Neuron (in vitro differentiated cells): ENCODE data around the gene TBC1D32.
"Not testable (repeated sequence)": the region's sequence is repeated elsewhere in the genome, so short reads cannot be mapped to it uniquely, and the experiment has no call there.

ENCODE experiments used
- H2AFZ ChIP-seq: one replicate; pipeline ENCODE4 v1.6.1; 2013; ENCODE audit warnings: low read depth, mild to moderate bottlenecking, inconsistent platforms, low read length, moderate library complexity
- H3K27me3 ChIP-seq: one replicate; pipeline ENCODE4 v1.6.1; 2013; ENCODE audit warnings: low read length; ENCODE audit not compliant: insufficient read depth
- H3K36me3 ChIP-seq: one replicate; pipeline ENCODE4 v1.6.1; 2013; ENCODE audit warnings: low read length; ENCODE audit not compliant: insufficient read depth
- H3K4me1 ChIP-seq: one replicate; pipeline ENCODE4 v1.6.1; 2013; ENCODE audit warnings: low read length; ENCODE audit not compliant: insufficient read depth
- H3K4me3 ChIP-seq: 2 replicates; pipeline ENCODE4 v1.5.1; 2013; ENCODE audit warnings: mild to moderate bottlenecking, low read length, moderate library complexity
- H3K9me3 ChIP-seq: one replicate; pipeline ENCODE4 v1.6.1; 2013; ENCODE audit warnings: low read length

Gene TBC1D32

DNA sequence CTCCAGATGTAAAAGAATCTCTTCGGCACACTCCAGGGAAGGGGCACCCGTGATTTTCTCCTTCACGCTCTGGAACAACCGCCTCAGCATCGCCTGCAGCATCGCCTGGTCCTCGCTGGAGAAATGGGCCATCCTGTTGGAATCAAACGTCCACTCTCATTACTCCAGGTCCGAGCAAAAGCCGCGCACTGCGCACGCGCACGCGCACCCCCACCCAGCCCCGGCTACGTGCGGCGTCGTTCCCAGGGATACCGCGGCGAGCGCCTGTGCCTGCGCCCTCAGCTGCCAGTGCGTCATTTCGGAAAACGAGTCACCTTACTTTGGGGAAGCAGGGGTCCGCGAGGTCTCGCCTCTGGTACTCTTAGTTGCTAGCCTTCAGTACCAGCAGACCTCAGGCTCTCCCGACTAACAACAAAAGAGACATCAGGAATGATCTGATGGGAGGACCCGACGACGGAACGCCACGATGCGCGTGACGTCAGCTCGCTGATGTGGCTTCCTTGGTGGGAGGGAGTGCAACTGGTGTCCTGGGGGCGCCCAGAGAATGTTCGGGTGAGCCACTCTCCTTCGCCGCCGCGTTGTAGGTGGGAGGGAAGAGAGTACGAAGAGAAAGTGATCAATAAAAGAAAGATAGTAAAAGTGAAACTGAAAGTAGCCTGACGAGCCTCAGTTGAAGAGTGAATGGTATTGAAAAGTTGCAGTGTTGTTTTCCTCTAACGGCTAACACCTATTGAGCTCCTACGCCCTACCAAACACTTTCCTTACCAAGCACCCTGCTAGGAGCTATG, at the start of gene TBC1D32:
Gene TBC1D32, minus strand, starts transcription at position 182 of the 788 bp plus-strand sequence. Its CDS starts 50 bp downstream, at position 132.
- Histone ChIP-seq H3K4me1 (peaks cover 5% of the 10 kb centered on the region), H2AFZ (peak within 1 kb of the TSS; percentile 50), H3K27me3 (no peaks in the 10 kb centered on the region), H3K4me3 (peak within 1 kb of the TSS; percentile 79), H3K9me3 (no peaks in the 10 kb centered on the region), H3K36me3 (no peaks in the 10 kb centered on the region)

DNA sequence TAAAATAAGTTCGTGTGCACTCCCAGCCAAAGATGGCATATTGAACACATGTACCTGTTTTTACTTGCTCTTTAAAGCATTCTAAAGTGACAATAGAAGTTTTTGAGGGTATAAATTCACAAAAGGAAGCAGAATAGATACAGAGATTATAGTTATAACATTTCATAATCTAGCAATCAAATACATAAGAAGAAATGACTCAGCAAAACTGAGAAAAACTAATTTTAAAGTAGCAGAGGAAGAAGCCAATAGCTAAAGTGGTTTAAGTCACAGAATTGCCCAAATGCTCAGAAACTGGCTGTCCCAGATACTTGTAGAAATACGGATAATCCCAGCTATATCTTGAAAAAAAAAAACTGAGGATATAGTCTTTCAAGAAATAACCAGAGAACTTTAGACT, 49.2 kb upstream of the TBC1D32 start:
- H3K4me1 ChIP-seq, result no peaks in the 10 kb centered on the region
- no peak overlapping the region for H3K4me3 ChIP-seq
- no peaks in the 10 kb centered on the region for H3K27me3 ChIP-seq
- H3K9me3 ChIP-seq, result no peaks in the 10 kb centered on the region
- no peaks in the 10 kb centered on the region for H3K36me3 ChIP-seq
- no peak overlapping the region for H2AFZ ChIP-seq

DNA sequence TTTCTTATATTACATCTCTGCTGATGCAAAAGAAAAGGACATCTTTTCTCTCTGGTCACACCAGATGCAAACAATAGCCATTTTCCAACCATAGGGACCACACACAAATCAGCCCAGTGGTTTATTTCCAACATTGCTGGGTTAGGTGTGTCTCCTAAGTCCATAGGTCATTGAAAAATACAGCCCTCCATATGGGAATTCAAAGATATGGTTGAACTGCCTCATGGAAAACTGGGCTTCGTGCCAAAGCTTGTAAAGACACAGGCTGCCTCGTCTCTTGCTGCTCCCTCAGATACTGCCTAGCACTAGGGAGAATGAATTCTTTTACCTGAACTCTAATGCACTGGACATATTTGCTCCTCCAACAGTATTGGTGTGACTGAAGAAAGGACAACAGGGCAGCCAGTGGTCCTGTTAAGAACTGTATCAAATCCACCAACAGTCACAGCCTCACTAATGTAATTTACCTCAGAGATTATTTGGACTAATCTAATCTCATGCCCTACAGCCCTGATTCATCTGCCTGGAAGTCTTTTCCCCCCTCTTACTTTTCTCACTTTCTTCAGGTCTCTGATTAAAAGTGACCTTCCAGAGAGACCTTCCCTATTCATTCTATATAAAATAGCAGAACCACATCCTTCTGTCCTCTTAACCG, 48.3 kb upstream of the TBC1D32 start:
- H2AFZ ChIP-seq, result no peak overlapping the region

GRCh38 chr6:121376411-121376810, 42.1 kb upstream of the TBC1D32 start:
- no peak overlapping the region for H3K4me3 ChIP-seq
- no peaks in the 10 kb centered on the region for H3K27me3 ChIP-seq
- H3K9me3 ChIP-seq, result no peaks in the 10 kb centered on the region
- H3K4me1 ChIP-seq, result no peaks in the 10 kb centered on the region
- H2AFZ ChIP-seq, result no peak overlapping the region
- no peaks in the 10 kb centered on the region for H3K36me3 ChIP-seq

More for the DNA sequence above, 48.3 kb upstream of the TBC1D32 start:
- no peaks in the 10 kb centered on the region for H3K27me3 ChIP-seq
- H3K9me3 ChIP-seq, result no peaks in the 10 kb centered on the region
- H3K36me3 ChIP-seq, result no peaks in the 10 kb centered on the region
- no peaks in the 10 kb centered on the region for H3K4me1 ChIP-seq
- H3K4me3 ChIP-seq, result no peak overlapping the region

GRCh38 chr6:121374219-121374618, 39.9 kb upstream of the TBC1D32 start:
- H3K4me3 ChIP-seq, H3K9me3 ChIP-seq, H3K36me3 ChIP-seq, H2AFZ ChIP-seq, H3K4me1 ChIP-seq, H3K27me3 ChIP-seq: not testable (repeated sequence)

GRCh38 chr6:121365536-121366521, 31.5 kb upstream of the TBC1D32 start:
- H3K9me3 ChIP-seq, result no peaks in the 10 kb centered on the region
- no peaks in the 10 kb centered on the region for H3K36me3 ChIP-seq
- H3K4me1 ChIP-seq, result no peaks in the 10 kb centered on the region
- H2AFZ ChIP-seq, result no peak overlapping the region
- no peak overlapping the region for H3K4me3 ChIP-seq
- H3K27me3 ChIP-seq, result no peaks in the 10 kb centered on the region

GRCh38 chr6:121356575-121356974, 22.3 kb upstream of the TBC1D32 start:
- Histone ChIP-seq H3K27me3 (no peaks in the 10 kb centered on the region), H3K4me3 (no peak overlapping the region), H3K4me1 (no peaks in the 10 kb centered on the region), H2AFZ (no peak overlapping the region), H3K9me3 (no peaks in the 10 kb centered on the region), H3K36me3 (no peaks in the 10 kb centered on the region)

- Histone ChIP-seq H3K36me3 (no peaks in the 10 kb centered on the region), H3K9me3 (no peaks in the 10 kb centered on the region), H3K4me3 (no peak overlapping the region)
These were observed 20.5 kb upstream of the TBC1D32 start for GRCh38 chr6:121354764-121355163.

DNA sequence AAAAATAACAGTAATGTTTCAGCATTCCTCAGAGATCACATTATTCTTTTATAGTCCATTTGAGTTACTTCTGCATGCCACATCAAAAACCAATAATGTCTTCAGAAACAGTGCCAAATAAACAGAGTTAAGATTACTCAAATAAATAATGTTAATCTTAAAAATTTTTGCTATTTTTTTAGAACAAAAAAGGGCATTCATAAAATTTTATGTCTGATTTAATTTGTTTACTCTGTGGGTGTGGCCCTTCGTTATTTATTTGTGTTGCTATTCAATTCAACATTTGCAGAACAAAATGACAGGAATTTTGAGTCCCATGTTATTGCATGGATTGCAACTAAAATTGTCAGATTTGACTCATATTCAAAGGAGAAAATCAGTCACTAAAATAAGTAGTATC, 18.7 kb upstream of the TBC1D32 start:
- Histone ChIP-seq H3K9me3 (no peaks in the 10 kb centered on the region), H3K27me3 (no peaks in the 10 kb centered on the region), H3K4me3 (no peak overlapping the region), H3K4me1 (no peaks in the 10 kb centered on the region), H2AFZ (no peak overlapping the region), H3K36me3 (no peaks in the 10 kb centered on the region)

More at GRCh38 chr6:121354764-121355163, 20.5 kb upstream of the TBC1D32 start:
- Histone ChIP-seq H2AFZ (no peak overlapping the region), H3K27me3 (no peaks in the 10 kb centered on the region), H3K4me1 (no peaks in the 10 kb centered on the region)

DNA sequence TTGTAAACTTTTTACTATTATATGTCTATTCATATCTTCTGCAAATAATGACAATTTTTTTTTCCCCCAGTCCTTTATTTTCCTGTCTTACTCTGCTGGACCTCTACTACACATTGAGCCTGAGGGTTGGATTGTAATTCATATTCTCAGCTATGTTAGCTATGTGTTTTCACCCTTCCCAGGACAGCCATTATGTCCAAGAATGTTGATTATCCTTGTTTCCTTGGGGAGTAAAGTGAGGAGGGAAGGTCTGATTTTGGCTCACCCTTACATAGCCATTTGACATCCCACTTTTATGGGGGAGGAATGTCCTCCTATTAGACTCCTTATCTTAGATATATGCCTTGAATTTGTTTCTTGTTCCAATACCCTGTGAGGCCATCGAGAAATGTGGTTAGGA, 17.6 kb upstream of the TBC1D32 start:
- no peak overlapping the region for H3K4me3 ChIP-seq
- H2AFZ ChIP-seq, result no peak overlapping the region
- no peaks in the 10 kb centered on the region for H3K36me3 ChIP-seq
- H3K27me3 ChIP-seq, result no peaks in the 10 kb centered on the region
- H3K9me3 ChIP-seq, result no peaks in the 10 kb centered on the region
- H3K4me1 ChIP-seq, result no peaks in the 10 kb centered on the region

- Histone ChIP-seq H3K9me3 (no peaks in the 10 kb centered on the region), H3K4me1 (no peaks in the 10 kb centered on the region), H3K36me3 (no peaks in the 10 kb centered on the region), H3K4me3 (no peak overlapping the region), H2AFZ (no peak overlapping the region), H3K27me3 (no peaks in the 10 kb centered on the region)
These were observed 15.3 kb upstream of the TBC1D32 start for GRCh38 chr6:121349596-121349995.

GRCh38 chr6:121347484-121347883, 13.2 kb upstream of the TBC1D32 start:
- no peaks in the 10 kb centered on the region for H3K9me3 ChIP-seq
- no peaks in the 10 kb centered on the region for H3K36me3 ChIP-seq
- peak overlapping the region; percentile 63 for H2AFZ ChIP-seq
- H3K4me3 ChIP-seq, result no peak overlapping the region
- H3K27me3 ChIP-seq, result no peaks in the 10 kb centered on the region
- no peaks in the 10 kb centered on the region for H3K4me1 ChIP-seq

- H3K36me3 ChIP-seq, result no peaks in the 10 kb centered on the region
- no peaks in the 10 kb centered on the region for H3K9me3 ChIP-seq
- no peak overlapping the region for H2AFZ ChIP-seq
- no peaks in the 10 kb centered on the region for H3K27me3 ChIP-seq
- H3K4me1 ChIP-seq, result no peaks in the 10 kb centered on the region
- H3K4me3 ChIP-seq, result no peak overlapping the region
These were observed 10.3 kb upstream of the TBC1D32 start for GRCh38 chr6:121344539-121344938.
